Mesodermal cell (in vitro differentiated cells): ENCODE results near the gene EXOSC2.
"Not testable (repeated sequence)": the region's sequence is repeated elsewhere in the genome, so short reads cannot be mapped to it uniquely, and the experiment has no call there.

Source experiments
- H3K27ac ChIP-seq: 2 replicates; pipeline ENCODE4 v1.7.0; 2013; ENCODE audit warnings: mild to moderate bottlenecking, low read depth, low read length, moderate library complexity; ENCODE audit not compliant: severe bottlenecking
- H3K36me3 ChIP-seq: 2 replicates; pipeline ENCODE4 v1.7.1; 2013; ENCODE audit warnings: mild to moderate bottlenecking, low read length, moderate library complexity; ENCODE audit not compliant: control insufficient read depth, insufficient read depth
- H3K4me1 ChIP-seq: one replicate; pipeline ENCODE4 v1.7.1; 2013; ENCODE audit warnings: mild to moderate bottlenecking, low read length; ENCODE audit not compliant: insufficient read depth, control insufficient read depth, poor library complexity, severe bottlenecking
- H3K4me3 ChIP-seq: 2 replicates; pipeline ENCODE4 v1.7.0; 2013; ENCODE audit warnings: low read length, control low read depth, mild to moderate bottlenecking; ENCODE audit not compliant: insufficient read depth, poor library complexity, severe bottlenecking; ENCODE audit errors: extremely low read depth
- H3K9me3 ChIP-seq: 2 replicates; pipeline ENCODE4 v1.7.1; 2013; ENCODE audit warnings: mild to moderate bottlenecking, low read length, moderate library complexity; ENCODE audit not compliant: control insufficient read depth
- WGBS, 2 experiments: methylation state at CpG; one replicate each; pipeline ENCODE4 v1.1.5; 2013; ENCODE audit warnings: missing lambda C conversion rate in 2 of 2; ENCODE audit not compliant: insufficient coverage in 2 of 2; 5-methylcytosine and 5-hydroxymethylcytosine counted together

The EXOSC2 gene

DNA sequence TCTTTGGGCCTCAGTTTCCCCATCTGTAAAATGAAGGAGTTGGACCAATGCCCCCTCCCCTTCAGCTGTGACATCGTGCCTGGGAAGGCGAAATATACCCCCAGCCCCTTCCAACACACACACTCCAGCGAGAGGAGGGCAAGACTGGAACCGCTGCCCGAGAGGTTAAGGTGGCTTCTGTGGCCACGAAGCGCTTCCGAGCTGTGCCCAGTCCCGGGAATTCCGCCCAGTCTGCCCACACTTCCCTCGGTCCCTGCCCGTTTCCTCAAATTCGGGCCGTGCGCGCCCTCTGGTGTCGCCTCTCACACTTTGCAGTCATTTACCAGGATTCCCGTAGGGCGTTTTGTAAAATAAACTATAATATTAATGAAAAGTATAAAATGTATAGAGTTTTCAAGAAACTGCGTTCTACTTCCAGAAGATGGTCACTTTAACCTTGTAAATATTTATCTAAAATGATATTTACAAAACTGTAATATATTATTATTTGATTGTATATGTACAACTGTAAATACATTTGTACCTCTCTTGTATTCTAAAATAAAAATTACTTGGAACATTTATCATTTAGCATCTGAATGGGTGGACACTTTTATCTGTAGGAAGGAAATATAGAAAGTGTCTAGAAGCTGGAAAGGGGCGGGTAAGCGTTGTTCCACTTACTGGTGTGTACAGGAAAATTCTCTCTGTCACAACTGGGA is 11.0 kb upstream of the EXOSC2 start:
- WGBS, 2 experiments: 10 to 12% methylated on average over 4 to 12 of the region's 22 CpGs
- Histone ChIP-seq H3K27ac (no peak overlapping the region), H3K4me1 (no peaks in the 10 kb centered on the region), H3K4me3 (no peak overlapping the region), H3K9me3 (peaks cover 7% of the 10 kb centered on the region), H3K36me3 (no peaks in the 10 kb centered on the region)

DNA sequence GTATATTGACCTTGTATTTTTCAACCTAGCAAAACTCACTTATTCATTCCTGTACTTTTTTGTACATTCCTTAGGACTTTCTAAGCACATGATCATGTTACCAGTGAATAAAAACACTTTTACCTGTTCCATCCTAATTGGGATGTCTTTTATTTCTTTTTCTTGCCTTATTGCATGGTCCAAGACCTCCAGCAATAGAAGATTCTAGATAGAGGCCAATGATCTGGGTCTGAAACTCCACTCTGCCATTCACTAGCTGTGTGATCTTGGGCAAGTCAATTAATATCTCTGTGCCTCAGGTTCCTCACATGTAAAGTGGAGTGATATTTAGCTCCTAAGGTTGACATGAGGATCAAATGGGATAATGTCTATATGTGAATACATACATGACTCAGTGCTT is 8.5 kb upstream of the EXOSC2 start:
- no peaks in the 10 kb centered on the region for H3K4me1 ChIP-seq
- H3K4me3 ChIP-seq: no peak overlapping the region
- H3K9me3 ChIP-seq: peaks cover 7% of the 10 kb centered on the region
- no peak overlapping the region for H3K27ac ChIP-seq
- no peaks in the 10 kb centered on the region for H3K36me3 ChIP-seq

DNA sequence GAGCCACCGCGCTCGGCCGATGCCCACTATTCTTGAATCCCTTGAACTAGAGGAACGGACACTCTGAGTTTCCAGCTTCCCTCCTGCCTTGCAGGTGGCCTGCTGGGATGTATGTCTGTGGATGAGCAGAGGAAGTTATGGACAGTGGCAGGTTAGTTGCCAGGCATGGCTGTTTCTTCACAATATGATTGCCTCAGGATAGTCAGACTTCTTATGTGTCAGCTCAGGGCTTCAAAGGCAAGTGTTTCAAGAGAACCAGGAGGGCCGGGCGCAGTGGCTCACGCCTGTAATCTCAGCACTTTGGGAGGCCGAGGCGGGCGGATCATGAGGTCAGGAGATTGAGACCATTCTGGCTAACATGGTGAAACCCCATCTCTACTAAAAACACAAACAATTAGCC is 7.6 kb upstream of the EXOSC2 start:
- H3K4me1 ChIP-seq, H3K4me3 ChIP-seq, H3K27ac ChIP-seq, H3K36me3 ChIP-seq, H3K9me3 ChIP-seq: not testable (repeated sequence)
- 90 to 93% methylated on average over 8 of the region's 11 CpGs for WGBS, 2 experiments

DNA sequence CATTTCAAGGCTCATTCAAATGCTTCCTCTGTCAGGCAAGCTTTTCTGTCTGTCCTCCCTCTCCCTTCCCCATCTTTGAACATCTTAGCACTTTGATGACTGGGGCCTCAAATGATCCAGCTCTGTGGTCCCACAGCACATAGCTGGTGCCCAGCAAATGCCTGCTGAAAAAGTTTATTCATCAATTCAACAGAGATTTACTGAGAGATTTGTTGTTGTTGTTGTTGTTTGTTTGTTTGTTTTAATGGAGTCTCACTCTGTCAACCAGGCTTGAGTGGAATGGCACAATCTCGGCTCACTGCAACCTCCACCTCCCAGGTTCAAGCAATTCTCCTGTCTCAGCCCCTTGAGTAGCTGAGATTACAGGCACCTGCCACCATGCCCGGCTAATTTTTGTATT is 6.0 kb upstream of the EXOSC2 start:
- WGBS, 2 experiments: no CpG with 5 or more reads among the region's 2 CpGs
- no peaks in the 10 kb centered on the region for H3K36me3 ChIP-seq
- no peak overlapping the region for H3K4me3 ChIP-seq
- H3K9me3 ChIP-seq: peaks cover 7% of the 10 kb centered on the region
- H3K4me1 ChIP-seq: peaks cover under 1% of the 10 kb centered on the region
- H3K27ac ChIP-seq: no peak overlapping the region

DNA sequence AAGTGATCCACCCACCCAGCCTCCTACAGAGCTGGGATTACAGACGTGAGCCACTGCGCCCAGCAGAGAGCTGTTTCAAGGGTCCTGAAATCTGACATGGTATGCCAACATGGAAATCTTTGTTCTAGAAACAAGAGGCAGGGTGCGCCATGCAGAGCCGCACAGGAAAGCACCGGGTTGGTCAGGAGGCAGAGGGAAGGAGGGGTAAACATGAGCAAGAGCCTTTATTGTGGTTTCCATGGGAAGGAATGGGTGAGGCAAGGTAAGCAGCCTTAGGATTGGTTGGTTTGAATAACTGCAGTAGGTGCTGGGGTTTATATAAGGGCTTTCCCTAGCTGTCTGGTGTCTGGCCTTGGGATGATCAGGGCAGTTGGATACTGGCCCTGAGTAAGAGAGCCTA is 5.5 kb upstream of the EXOSC2 start:
- Histone ChIP-seq H3K4me1 (peaks cover 5% of the 10 kb centered on the region), H3K4me3 (no peak overlapping the region), H3K27ac (no peak overlapping the region), H3K36me3 (no peaks in the 10 kb centered on the region), H3K9me3 (peaks cover 7% of the 10 kb centered on the region)
- 81 to 93% methylated on average over 5 of the region's 5 CpGs for WGBS, 2 experiments

DNA sequence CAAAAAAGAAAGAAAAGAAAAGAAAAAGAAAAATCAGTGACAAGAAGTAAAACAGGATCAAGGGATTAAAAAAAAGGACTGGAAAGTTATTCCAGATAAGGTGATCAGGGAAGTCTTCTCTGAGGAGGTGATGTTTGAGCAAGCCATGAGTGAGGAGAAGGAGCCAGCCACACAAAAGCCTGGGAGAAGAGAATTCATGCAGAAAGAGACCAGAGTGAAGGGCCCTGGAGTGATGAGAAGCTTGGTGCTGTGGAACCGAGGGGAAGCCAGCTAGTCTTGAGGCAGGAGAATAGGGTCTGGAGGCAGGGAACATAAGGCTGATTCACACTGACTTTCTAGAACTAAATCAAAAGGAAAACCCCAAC is 4.0 kb upstream of the EXOSC2 start:
- peaks cover 7% of the 10 kb centered on the region for H3K4me1 ChIP-seq
- H3K36me3 ChIP-seq: no peaks in the 10 kb centered on the region
- H3K27ac ChIP-seq: no peak overlapping the region
- H3K4me3 ChIP-seq: no peak overlapping the region
- H3K9me3 ChIP-seq: peaks cover 7% of the 10 kb centered on the region
- WGBS, 2 experiments: no CpG with 5 or more reads among the region's 1 CpG

DNA sequence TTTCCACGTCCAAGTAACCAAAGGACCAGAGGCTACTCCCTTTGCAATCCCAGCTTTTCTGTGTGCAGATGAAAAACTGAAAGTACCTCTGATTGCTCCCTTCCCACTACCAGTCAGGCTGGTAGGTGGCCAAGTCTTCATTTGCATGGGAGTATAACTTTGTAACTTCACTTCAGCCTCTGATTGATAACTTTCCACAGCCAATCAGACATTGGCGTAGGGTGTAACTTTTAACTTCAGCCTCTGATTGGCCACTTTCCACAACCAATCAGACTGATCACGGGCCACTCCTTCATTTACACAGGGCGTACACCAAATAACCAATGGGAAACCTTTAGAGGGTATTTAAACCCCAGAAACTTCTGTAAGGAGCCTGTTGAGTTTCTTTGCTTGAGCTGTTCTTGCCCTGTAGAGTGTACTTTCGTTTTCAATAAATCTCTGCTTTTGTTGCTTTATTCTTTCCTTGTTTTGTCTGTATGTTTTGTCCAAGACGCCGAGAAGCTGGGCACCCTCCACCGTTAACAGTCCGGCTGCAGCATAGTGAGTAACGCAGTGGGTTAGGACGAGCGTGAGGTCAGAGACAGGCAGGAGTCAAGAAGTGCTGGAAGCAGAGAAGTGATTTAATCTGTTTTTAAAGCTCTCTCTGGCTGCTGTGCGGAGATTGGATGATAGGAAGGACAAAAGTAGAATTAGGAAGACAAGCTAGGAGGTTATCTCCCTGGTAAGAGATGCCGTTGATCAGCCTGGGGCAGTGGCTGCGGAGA is 3.5 kb upstream of the EXOSC2 start:
- H3K36me3 ChIP-seq: peaks cover 4% of the 10 kb centered on the region
- H3K9me3 ChIP-seq: peaks cover 2% of the 10 kb centered on the region
- WGBS, 2 experiments: 90 to 91% methylated on average over 12 to 13 of the region's 15 CpGs
- H3K27ac ChIP-seq: no peak overlapping the region
- peaks cover 7% of the 10 kb centered on the region for H3K4me1 ChIP-seq
- no peak overlapping the region for H3K4me3 ChIP-seq

DNA sequence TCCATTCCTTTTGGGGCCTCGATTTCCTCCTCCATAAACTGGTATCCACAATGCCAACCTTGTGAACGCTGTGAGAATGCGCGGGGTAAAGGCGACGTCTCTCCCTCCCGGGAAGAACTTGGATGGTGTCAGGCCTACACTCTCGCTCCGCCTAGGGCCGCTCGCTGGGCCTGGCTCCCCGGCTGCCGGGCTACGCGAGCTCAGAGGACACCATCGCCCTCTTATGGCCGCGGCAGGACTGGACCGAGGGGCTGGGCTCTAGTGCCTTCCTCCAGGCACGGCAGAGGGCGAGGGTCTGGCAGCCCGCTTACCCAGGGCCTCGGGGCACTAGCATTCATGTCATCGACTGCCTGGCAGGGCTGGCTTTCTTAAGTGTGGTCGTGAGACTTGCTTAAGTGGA is 1.3 kb upstream of the EXOSC2 start:
- peaks cover 26% of the 10 kb centered on the region for H3K36me3 ChIP-seq
- no peaks in the 10 kb centered on the region for H3K9me3 ChIP-seq
- 10 to 15% methylated on average over 12 to 25 of the region's 25 CpGs for WGBS, 2 experiments
- peaks cover 7% of the 10 kb centered on the region for H3K4me1 ChIP-seq
- H3K27ac ChIP-seq: no peak overlapping the region
- no peak overlapping the region for H3K4me3 ChIP-seq

DNA sequence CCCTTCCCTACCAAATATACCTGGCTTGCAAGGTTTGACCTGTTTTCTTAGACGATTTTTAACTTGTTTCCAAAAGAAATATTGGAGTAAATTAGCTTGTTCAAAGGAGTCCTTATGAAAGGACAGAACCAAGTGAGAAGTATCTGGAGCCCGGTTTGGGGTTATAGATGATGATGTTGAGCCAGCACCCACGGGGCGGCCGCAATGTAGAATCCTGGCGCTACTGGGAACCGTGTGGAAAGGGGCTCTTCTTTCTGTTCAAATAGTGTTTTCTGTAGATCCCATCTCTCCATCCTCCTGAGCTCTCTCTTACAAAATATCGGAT is 517 bp upstream of the EXOSC2 start:
- 26 to 47% methylated on average over 3 to 5 of the region's 8 CpGs for WGBS, 2 experiments
- peak overlapping the region; percentile 74 for H3K4me3 ChIP-seq
- H3K9me3 ChIP-seq: no peaks in the 10 kb centered on the region
- peaks cover 34% of the 10 kb centered on the region for H3K36me3 ChIP-seq
- peaks cover 9% of the 10 kb centered on the region for H3K4me1 ChIP-seq
- H3K27ac ChIP-seq: peak overlapping the region; percentile 60

DNA sequence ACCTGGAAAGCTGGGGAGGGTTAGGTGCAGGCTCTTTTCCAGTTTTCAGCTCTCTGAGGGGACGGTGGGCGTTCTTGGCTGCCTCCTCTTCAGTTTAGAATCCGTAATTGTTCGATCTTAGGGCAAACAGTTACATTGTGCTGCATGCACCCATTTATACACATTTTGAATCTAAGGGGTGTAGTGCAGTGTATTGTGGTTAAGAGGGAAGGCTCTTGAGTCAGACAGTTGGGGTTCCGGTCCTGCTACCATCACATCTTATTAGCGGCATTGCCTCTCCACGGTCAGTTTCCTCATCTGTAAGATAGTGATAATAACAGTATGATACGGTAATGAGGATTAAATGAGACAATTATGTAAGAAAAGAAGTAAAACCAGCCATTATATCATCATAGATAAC is 625 bp downstream of the EXOSC2 start:
- Histone ChIP-seq H3K36me3 (peaks cover 45% of the 10 kb centered on the region), H3K27ac (peak overlapping the region; percentile 18), H3K4me3 (peak overlapping the region; percentile 74), H3K9me3 (no peaks in the 10 kb centered on the region), H3K4me1 (peaks cover 15% of the 10 kb centered on the region)
- WGBS, 2 experiments: 0% methylated on average over 2 of the region's 8 CpGs

DNA sequence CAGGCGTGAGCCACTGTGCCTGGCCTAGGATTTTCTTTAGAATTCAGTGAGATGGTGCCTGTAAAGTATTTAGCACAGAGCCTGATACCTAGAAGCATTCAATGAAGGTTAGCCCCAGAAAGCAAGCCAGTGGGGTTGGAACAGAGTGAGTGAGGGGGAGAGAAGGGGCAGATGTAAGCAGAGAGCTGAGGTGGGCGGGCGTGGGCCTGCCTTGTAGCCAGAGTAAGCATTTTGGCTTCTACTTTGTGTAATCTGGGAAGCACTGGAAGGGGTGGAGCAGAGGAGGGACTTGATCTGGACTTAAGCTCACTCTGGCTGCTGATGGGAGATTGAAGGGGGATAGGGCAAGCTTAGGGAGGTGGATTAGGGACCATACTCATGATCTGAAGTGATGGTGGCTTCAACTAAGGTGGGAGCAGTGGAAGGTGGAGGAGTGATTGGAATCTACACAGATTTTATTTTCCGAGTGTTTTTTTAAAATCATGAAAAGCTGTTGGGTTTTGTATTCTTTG is 2.6 kb downstream of the EXOSC2 start:
- H3K27ac ChIP-seq: no peak overlapping the region
- WGBS, 2 experiments: 88 to 90% methylated on average over 2 to 3 of the region's 4 CpGs
- peaks cover 59% of the 10 kb centered on the region for H3K36me3 ChIP-seq
- H3K9me3 ChIP-seq: no peaks in the 10 kb centered on the region
- H3K4me1 ChIP-seq: peaks cover 15% of the 10 kb centered on the region
- H3K4me3 ChIP-seq: no peak overlapping the region
